Measurements from ENCODE around the gene ZNF804A.

ZNF804A gene

DNA sequence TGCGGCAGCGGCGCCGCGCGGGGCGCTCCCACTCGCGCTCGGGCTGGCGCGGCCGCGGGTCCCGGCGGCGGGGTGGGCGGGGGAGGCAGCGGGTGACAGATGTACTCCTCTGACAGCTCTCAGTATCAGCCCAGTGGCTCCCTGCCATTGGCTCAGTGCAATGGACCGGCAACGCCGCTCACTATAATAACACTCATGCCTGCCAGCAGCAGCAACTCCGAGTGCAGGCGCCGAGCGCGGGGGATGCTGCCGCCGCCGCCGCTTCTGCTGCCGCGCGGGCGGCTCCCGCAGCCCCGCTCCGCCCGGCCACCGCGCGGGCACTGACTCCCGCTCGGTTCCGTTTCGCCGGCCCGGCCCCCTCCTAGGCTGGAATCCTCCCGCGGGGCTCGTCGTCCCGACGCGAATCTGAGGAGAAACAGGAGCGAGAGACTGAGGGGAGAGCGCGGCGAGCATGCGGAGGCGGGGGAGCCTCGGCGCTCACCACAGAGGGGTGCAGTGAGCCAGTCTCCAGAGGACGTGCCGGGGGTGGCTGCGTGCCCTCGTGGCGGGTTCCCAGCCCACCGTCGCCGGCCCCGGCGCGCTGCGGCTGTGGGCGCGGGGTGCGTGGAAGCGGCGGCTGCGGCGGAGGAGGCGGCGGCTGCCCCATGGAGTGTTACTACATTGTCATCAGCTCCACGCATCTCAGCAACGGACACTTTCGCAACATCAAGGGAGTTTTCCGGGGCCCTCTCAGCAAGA is at the start of gene ZNF804A:
Gene ZNF804A, plus strand, starts transcription at position 214 of the 738 bp plus-strand sequence. Its CDS starts 431 bp downstream, at position 645.
- no peak within 1 kb of the TSS for H3K27ac ChIP-seq
- no peak for TF ChIP-seq CTCF (conservative IDR thresholded peaks at IDR 0.05)

DNA sequence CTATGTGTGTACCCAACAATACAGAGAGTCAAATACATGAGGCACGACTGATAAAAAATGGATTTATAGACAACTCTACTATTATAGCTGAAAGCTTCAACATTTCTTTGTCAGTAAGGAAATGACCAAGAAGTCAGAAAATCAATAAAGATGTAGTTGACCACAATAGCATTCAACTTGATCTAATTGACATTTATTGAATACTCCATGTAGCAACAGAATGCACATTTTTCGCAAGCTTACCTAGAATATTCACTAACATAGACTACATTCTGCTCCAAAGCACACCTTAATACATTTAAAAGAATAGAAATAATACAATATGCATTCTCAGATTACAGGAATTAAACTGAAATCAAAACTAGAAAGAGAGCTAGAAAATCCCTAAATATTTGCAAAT is 49.2 kb upstream of the ZNF804A start:
- TF ChIP-seq CTCF (conservative IDR thresholded peaks at IDR 0.05): no peak
- no peak overlapping the region for H3K27ac ChIP-seq

GRCh38 chr2:184551626-184552025 is 46.7 kb upstream of the ZNF804A start:
- H3K27ac ChIP-seq: no peak overlapping the region
- TF ChIP-seq CTCF (conservative IDR thresholded peaks at IDR 0.05): no peak

DNA sequence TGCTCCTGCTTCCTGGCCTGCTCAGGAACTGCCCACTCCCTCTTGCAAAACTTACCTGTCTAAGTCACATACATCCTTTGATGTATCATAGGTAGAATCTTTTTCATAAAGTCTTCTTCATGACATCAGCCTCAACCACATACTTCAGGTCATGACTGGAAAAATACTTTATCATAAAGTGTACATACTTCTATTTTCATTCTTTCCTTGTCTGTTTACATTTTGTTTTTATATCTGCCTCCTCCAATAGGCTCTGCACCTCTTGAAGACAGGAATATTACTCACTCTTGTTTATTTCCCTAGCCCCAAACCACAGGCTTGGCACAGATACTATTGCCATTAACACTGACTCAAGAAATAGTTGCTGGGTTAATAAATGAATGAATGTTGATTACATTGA is 43.6 kb upstream of the ZNF804A start:
- no peak overlapping the region for H3K27ac ChIP-seq
- TF ChIP-seq CTCF (conservative IDR thresholded peaks at IDR 0.05): no peak

DNA sequence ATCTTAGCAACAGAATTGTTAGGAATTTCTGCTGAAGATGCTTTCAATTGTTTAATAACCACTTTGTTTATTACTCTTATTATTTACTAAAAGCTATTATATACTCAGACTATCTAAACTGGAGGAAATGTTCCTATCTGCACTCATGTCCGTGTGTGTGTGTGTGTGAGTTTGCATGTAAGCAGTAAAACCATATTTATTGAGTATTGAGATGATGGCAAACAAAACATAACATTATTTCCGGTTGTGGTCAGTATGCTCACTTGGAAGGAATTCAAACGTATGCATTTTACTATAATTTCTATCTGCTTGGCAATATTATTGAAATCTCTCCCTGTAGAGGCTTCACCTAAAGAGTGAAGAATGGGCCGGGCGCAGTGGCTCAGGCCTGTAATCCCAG is 43.0 kb upstream of the ZNF804A start:
- H3K27ac ChIP-seq: no peak overlapping the region

DNA sequence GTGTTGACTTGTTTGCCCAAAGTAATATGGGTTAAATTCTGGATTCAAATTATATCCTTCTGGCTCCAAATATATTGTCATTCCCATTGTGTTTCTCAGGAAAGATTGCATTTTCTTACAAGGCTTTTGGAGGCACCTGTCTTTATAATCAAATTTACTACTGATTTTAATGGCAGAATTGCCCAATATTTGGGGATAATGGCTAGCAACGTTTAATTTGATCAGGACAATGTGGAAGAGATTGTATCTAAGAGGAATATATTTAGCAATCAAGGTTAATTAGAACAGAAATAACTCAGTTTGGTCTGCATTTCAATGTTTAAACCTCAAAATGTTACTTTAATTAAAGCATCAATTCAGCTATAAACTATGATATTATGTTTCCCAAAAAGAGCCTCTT is 41.7 kb upstream of the ZNF804A start:
- H3K27ac ChIP-seq: no peak overlapping the region
- TF ChIP-seq CTCF (conservative IDR thresholded peaks at IDR 0.05): no peak

More for the DNA sequence above, 43.0 kb upstream of the ZNF804A start:
- TF ChIP-seq CTCF (conservative IDR thresholded peaks at IDR 0.05): no peak

DNA sequence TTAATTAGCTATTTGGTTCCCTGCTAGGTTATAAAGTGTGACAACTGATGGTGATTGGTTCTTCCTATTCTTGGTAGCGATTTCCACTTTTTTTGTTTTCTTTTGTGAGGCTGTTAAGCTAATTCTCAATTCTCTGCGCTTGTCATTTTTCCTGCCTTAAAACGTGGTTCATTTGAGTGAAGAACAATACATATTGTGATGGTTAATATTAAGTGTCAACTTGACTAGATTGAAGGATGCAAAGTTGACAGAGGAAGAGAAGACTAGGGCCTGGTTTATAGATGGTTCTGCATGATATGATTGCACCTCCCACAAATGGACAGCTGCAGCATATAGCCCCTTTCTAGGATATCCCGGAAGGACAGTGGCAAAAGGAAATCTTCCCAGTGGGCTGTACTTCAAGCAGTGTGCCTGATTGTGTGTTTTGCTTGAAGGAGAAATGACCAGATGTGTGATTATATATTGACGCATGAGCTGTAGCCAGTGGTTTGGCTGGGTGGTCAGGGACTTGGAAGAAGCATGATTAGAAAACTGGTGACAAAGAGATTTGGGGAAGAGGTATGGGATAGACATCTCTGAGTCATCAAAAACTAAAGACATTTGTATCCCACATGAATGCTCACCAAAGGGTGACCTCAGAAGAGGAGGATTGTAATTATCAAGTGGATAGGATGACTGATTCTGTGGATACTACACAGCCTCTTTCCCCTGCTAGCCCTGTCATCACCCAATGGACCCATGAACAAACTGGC is 39.4 kb upstream of the ZNF804A start:
- no peak overlapping the region for H3K27ac ChIP-seq
- no peak for TF ChIP-seq CTCF (conservative IDR thresholded peaks at IDR 0.05)
